ENCODE data around the gene SYT7. TPM values are rescaled to one million over a fixed set of nuclear protein-coding genes. Genes with fewer than 3 reads are reported as not detected.

SYT7 gene
- total RNA-seq (2022; extraction: Qiagen RNA extraction; ENCODE audit: low read depth), result 0.92 to 1.2 TPM (median 1.1 TPM) in 5 replicates

GRCh38 chr11:61581030-61581928 lies at the start of gene SYT7:
TSS of gene SYT7 (minus strand) at chr11:61581076. CDS start at chr11:61580820, 256 bp downstream.

GRCh38 chr11:61507962-61508861 lies 72.7 kb downstream of the SYT7 start, which contains the start of gene LRRC10B:
TSS of gene LRRC10B (plus strand) at chr11:61508749. CDS start at chr11:61508999, 250 bp downstream.

Other genes with a start within 250 kb of the SYT7 start
- 161 to 182 TPM (median 172 TPM) in 5 replicates for gene DDB1, start 248.0 kb downstream of the SYT7 start, total RNA-seq (2022; extraction: Qiagen RNA extraction; ENCODE audit: low read depth)
- 46.8 to 76.0 TPM (median 71.1 TPM) in 5 replicates for gene TKFC, start 247.8 kb downstream of the SYT7 start, total RNA-seq (2022; extraction: Qiagen RNA extraction; ENCODE audit: low read depth)
- gene CYB561A3, start 219.2 kb downstream of the SYT7 start, total RNA-seq (2022; extraction: Qiagen RNA extraction; ENCODE audit: low read depth), result 41.2 to 50.1 TPM (median 47.6 TPM) in 5 replicates
- gene TMEM138, start 218.7 kb downstream of the SYT7 start, total RNA-seq (2022; extraction: Qiagen RNA extraction; ENCODE audit: low read depth), result 75.0 to 125 TPM (median 111 TPM) in 5 replicates
- gene TMEM216, start 188.5 kb downstream of the SYT7 start, total RNA-seq (2022; extraction: Qiagen RNA extraction; ENCODE audit: low read depth), result 16.4 to 20.8 TPM (median 19.5 TPM) in 5 replicates
- 73.7 to 78.3 TPM (median 75.8 TPM) in 5 replicates for gene CPSF7, start 151.1 kb downstream of the SYT7 start, total RNA-seq (2022; extraction: Qiagen RNA extraction; ENCODE audit: low read depth)
- gene SDHAF2, start 151.0 kb downstream of the SYT7 start, total RNA-seq (2022; extraction: Qiagen RNA extraction; ENCODE audit: low read depth), result 36.8 to 52.5 TPM (median 44.7 TPM) in 5 replicates
- gene LRRC10B, start 72.3 kb downstream of the SYT7 start, total RNA-seq (2022; extraction: Qiagen RNA extraction; ENCODE audit: low read depth), result 0.10 to 0.23 TPM (median 0.14 TPM) in 5 replicates
- gene DAGLA, start 99.3 kb upstream of the SYT7 start, total RNA-seq (2022; extraction: Qiagen RNA extraction; ENCODE audit: low read depth), result 4.3 to 6.7 TPM (median 6.1 TPM) in 5 replicates
- gene MYRF, start 171.6 kb upstream of the SYT7 start, total RNA-seq (2022; extraction: Qiagen RNA extraction; ENCODE audit: low read depth), result 16.3 to 22.1 TPM (median 20.9 TPM) in 5 replicates
- 200 to 282 TPM (median 216 TPM) in 5 replicates for gene TMEM258, start 211.5 kb upstream of the SYT7 start, total RNA-seq (2022; extraction: Qiagen RNA extraction; ENCODE audit: low read depth)
- gene FEN1, start 211.8 kb upstream of the SYT7 start, total RNA-seq (2022; extraction: Qiagen RNA extraction; ENCODE audit: low read depth), result 105 to 115 TPM (median 109 TPM) in 5 replicates
- 126 to 169 TPM (median 143 TPM) in 5 replicates for gene FADS1, start 235.9 kb upstream of the SYT7 start, total RNA-seq (2022; extraction: Qiagen RNA extraction; ENCODE audit: low read depth)
- gene FADS2, start 247.2 kb upstream of the SYT7 start, total RNA-seq (2022; extraction: Qiagen RNA extraction; ENCODE audit: low read depth), result 259 to 325 TPM (median 293 TPM) in 5 replicates